GM23248 (cell line): ENCODE measurements around the gene PDGFC.

Experiments
- EZH2 ChIP-seq: fragments of 200-600 bp; sonication (generic); IDR thresholded peaks from 2 replicates; pipeline ENCODE4 v1.6.1; 2018; ENCODE audit warnings: antibody characterized with exemption, mild to moderate bottlenecking; ENCODE audit not compliant: insufficient read depth, poor library complexity, severe bottlenecking
- EZH2phosphoT487 ChIP-seq: fragments of 200-600 bp; sonication (generic); IDR thresholded peaks from 2 replicates; pipeline ENCODE4 v1.6.1; 2018; ENCODE audit warnings: antibody characterized with exemption, moderate library complexity, mild to moderate bottlenecking, low read depth; ENCODE audit not compliant: insufficient read depth

GRCh38 chr4:156816360-156816755 is 155.2 kb downstream of the PDGFC start:
- TF ChIP-seq EZH2 = no peak
- no peak for TF ChIP-seq EZH2phosphoT487
